HCT116 (cell line): ENCODE data around the gene HIVEP3. TPM values are rescaled to one million over a fixed set of nuclear protein-coding genes. Genes with fewer than 3 reads are reported as not detected.

ENCODE experiments used
- ATAC-seq: fragments of 200-7000 bp; cut with Tn5 transposase; 2 replicates; pipeline ENCODE4 v1.9.1; 2020; ENCODE audit warnings: mild to moderate bottlenecking, moderate library complexity
- BruUV-seq: library from RNA; stranded (reverse); fragments of 400-500 nt; replicated peaks from 2 replicates; lab custom pipeline; 2021; lab: Mats Ljungman, UMichigan
- CTCF ChIA-PET: fragments of 300-600 bp; sonication (Branson Sonifier 250); formaldehyde crosslinking; loops from one replicate; lab custom pipeline; 2021; ENCODE audit warnings: antibody characterized with exemption; lab: Charles Lee
- POLR2A ChIA-PET: fragments of 300-600, 350-600 bp; sonication (Branson Sonifier 250); formaldehyde crosslinking; loops from one replicate; lab custom pipeline; 2021; ENCODE audit warnings: antibody characterized with exemption; lab: Charles Lee
- RAD21 ChIA-PET, 2 experiments: fragments of 300-600 bp; sonication (Branson Sonifier 250); formaldehyde crosslinking; loops; one replicate each; lab custom pipeline; 2023; ENCODE audit warnings: low total read pairs in 2 of 2; ENCODE audit not compliant: uncharacterized antibody in 2 of 2, unreplicated experiment in 2 of 2, low non-redundant PET in 1 of 2; lab: Charles Lee
- DNase-seq: peaks from one replicate; pipeline ENCODE4 v3.0.0-alpha.2; 2010; ENCODE audit warnings: low read depth, low spot score
- H2AFZ ChIP-seq: fragments of 200-600 bp; shearing (Covaris generic), sonication (generic); 2 replicates; pipeline ENCODE4 v1.6.1; 2017; ENCODE audit warnings: low read depth, mixed run types, mixed read lengths, antibody characterized with exemption, low read length; ENCODE audit not compliant: poor library complexity, severe bottlenecking
- H3K27ac ChIP-seq: 2 replicates; pipeline ENCODE4 v1.5.1; 2012; ENCODE audit warnings: low read depth, low read length
- H3K27me3 ChIP-seq: fragments of 200-600 bp; sonication (generic); 2 replicates; pipeline ENCODE4 v1.6.1; 2016; ENCODE audit warnings: mixed run types, low read length, mixed read lengths; ENCODE audit not compliant: insufficient read depth
- H3K36me3 ChIP-seq, 2 experiments: fragments of 200-500 bp in 1 of 2; fragments of 200-600 bp in 1 of 2; sonication (Bioruptor generic) in 1 of 2; sonication (generic) in 1 of 2; 2 replicates each; pipeline versions ENCODE4 v1.5.1 to v1.6.1; 2014 to 2016; ENCODE audit warnings: low read length in 2 of 2, inconsistent platforms in 1 of 2, mixed read lengths in 1 of 2, mixed run types in 1 of 2; ENCODE audit not compliant: insufficient read depth in 2 of 2, control insufficient read depth in 1 of 2
- H3K4me1 ChIP-seq, 2 experiments: fragments of 200-600 bp in 1 of 2; sonication (generic) in 1 of 2; 2 replicates each; pipeline versions ENCODE4 v1.5.1 to v1.6.1; 2012 to 2017; ENCODE audit warnings: low read length in 2 of 2, inconsistent platforms in 1 of 2, mild to moderate bottlenecking in 1 of 2, mixed read lengths in 1 of 2, mixed run types in 1 of 2, moderate library complexity in 1 of 2; ENCODE audit not compliant: insufficient read depth in 2 of 2, control insufficient read depth in 1 of 2
- H3K4me2 ChIP-seq: fragments of 200-600 bp; sonication (generic); 2 replicates; pipeline ENCODE4 v1.6.1; 2017; ENCODE audit warnings: mixed run types, low read length, mixed read lengths
- H3K4me3 ChIP-seq, 2 experiments: fragments of 200-600 bp in 1 of 2; sonication (generic) in 1 of 2; replicated peaks in 1 of 2; 2 replicates each; pipeline ENCODE4 v1.5.1; 2011 to 2016; ENCODE audit warnings: low read length in 2 of 2, control low read depth in 1 of 2, low read depth in 1 of 2, mild to moderate bottlenecking in 1 of 2, mixed read lengths in 1 of 2, mixed run types in 1 of 2
- H3K79me2 ChIP-seq: fragments of 200-600 bp; sonication (generic); 2 replicates; pipeline ENCODE4 v1.6.1; 2017; ENCODE audit warnings: mild to moderate bottlenecking, mixed run types, low read length, moderate library complexity, mixed read lengths; ENCODE audit not compliant: insufficient read depth
- H3K9ac ChIP-seq: fragments of 200-600 bp; sonication (generic); 2 replicates; pipeline ENCODE4 v1.6.1; 2016; ENCODE audit warnings: low read length, mixed read lengths
- H3K9me2 ChIP-seq: fragments of 200-600 bp; sonication (generic), shearing (Covaris generic); 2 replicates; pipeline ENCODE4 v1.6.1; 2017; ENCODE audit warnings: mixed run types, mild to moderate bottlenecking, moderate library complexity; ENCODE audit not compliant: insufficient read depth
- H3K9me3 ChIP-seq, 2 experiments: fragments of 200-500 bp in 1 of 2; fragments of 200-600 bp in 1 of 2; sonication (Bioruptor generic) in 1 of 2; sonication (generic) in 1 of 2; 2 replicates each; pipeline ENCODE4 v1.6.1; 2014 to 2017; ENCODE audit warnings: low read length in 2 of 2, mixed read lengths in 2 of 2, inconsistent platforms in 1 of 2, low read depth in 1 of 2, mild to moderate bottlenecking in 1 of 2, mixed run types in 1 of 2, moderate library complexity in 1 of 2; ENCODE audit not compliant: control insufficient read depth in 1 of 2, insufficient read depth in 1 of 2
- H4K20me1 ChIP-seq: fragments of 200-600 bp; sonication (generic), shearing (Covaris generic); 2 replicates; pipeline ENCODE4 v1.6.1; 2017; ENCODE audit warnings: mixed run types, mild to moderate bottlenecking, moderate library complexity; ENCODE audit not compliant: insufficient read depth
- EGR1 ChIP-seq: IDR thresholded peaks from 2 replicates; pipeline ENCODE4 v1.6.1; 2012; ENCODE audit warnings: low read depth
- SIN3A ChIP-seq: IDR thresholded peaks from 2 replicates; pipeline ENCODE4 v1.6.1; 2012; ENCODE audit warnings: low read depth
- TCF7L2 ChIP-seq: IDR thresholded peaks from 2 replicates; pipeline ENCODE4 v1.7.0; 2011; ENCODE audit warnings: borderline replicate concordance, inconsistent platforms; ENCODE audit not compliant: insufficient read depth, insufficient read length; ENCODE audit errors: extremely low read depth
- ZFX ChIP-seq: fragments of 450-650 bp; IDR thresholded peaks from 2 replicates; pipeline ENCODE4 v1.6.1; 2017
- ZNF274 ChIP-seq: fragments of 200-500 bp; sonication (Bioruptor generic); IDR thresholded peaks from 2 replicates; pipeline ENCODE4 v1.6.1; 2014; ENCODE audit warnings: mild to moderate bottlenecking, low read depth, low read length, inconsistent platforms
- intact Hi-C: fragments of 100-400 bp; cut with micrococcal nuclease; formaldehyde crosslinking; loops from 2 replicates; pipeline ENCODE4 v1.10.0; 2022
- total RNA-seq: library from RNA; stranded (reverse); gene quantifications from one replicate; pipeline ENCODE4 v1.2.1, GENCODE V29; 2021; ENCODE audit not compliant: unreplicated experiment
- TF ChIP-seq, protein P1 (sequence below): IDR thresholded peaks from 2 replicates; pipeline ENCODE4 v1.6.1; 2011; ENCODE audit warnings: mild to moderate bottlenecking, low read length, moderate library complexity; ENCODE audit not compliant: insufficient replicate concordance; ENCODE audit errors: extremely low read depth
- TF ChIP-seq, protein P2 (sequence below): IDR thresholded peaks from 2 replicates; pipeline ENCODE4 v1.6.1; 2012
- TF ChIP-seq, protein P3 (sequence below): IDR thresholded peaks from 2 replicates; pipeline ENCODE4 v1.6.1; 2012

HIVEP3 gene
- total RNA-seq, 1 experiment from 2014 or later = 7.1 TPM

DNA sequence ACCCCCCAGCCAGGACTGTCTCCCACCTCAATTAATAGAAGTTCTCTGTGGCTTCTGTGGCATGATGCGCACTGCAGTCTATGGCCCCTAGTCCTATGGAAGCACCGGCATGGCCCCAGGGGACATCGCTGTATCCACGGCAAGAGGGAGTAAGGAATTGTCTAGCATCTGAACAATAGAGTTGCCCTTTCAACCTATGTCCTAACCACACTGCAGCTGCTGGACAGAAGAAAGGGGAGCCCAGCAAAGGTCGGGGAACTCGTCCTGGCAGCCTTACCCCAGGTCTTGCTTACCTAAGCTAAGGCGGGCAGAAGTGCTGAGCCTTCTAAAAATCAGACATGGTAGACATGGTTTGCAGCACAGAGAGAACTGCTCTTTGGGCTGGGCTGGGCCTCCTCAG lies 330.9 kb downstream of the HIVEP3 start:
- Histone ChIP-seq H3K9me3 (no peaks in the 10 kb centered on the region), H4K20me1 (no peaks in the 10 kb centered on the region), H3K9me2 (no peaks in the 10 kb centered on the region), H3K36me3 (no peaks in the 10 kb centered on the region), H2AFZ (no peak overlapping the region), H3K4me2 (no peak overlapping the region), H3K4me1 (no peaks in the 10 kb centered on the region), H3K27me3 (no peaks in the 10 kb centered on the region), H3K9ac (no peak overlapping the region), H3K79me2 (no peaks in the 10 kb centered on the region), H3K4me3 (no peak overlapping the region), H3K27ac (no peak overlapping the region)
- ChIA-PET CTCF (no interaction called here), RAD21 (interaction anchor here in 1 of 2 experiments (0.5 kb wide), 1 partner anchor 242 kb away, joined by 3 read pairs; no protein-coding TSS in a partner anchor), POLR2A (no interaction called here)
- TF ChIP-seq EGR1 (no peak), SIN3A (no peak), ZNF274 (no peak), ZFX (no peak), TCF7L2 (no peak)
- TF ChIP-seq, protein P1, sequence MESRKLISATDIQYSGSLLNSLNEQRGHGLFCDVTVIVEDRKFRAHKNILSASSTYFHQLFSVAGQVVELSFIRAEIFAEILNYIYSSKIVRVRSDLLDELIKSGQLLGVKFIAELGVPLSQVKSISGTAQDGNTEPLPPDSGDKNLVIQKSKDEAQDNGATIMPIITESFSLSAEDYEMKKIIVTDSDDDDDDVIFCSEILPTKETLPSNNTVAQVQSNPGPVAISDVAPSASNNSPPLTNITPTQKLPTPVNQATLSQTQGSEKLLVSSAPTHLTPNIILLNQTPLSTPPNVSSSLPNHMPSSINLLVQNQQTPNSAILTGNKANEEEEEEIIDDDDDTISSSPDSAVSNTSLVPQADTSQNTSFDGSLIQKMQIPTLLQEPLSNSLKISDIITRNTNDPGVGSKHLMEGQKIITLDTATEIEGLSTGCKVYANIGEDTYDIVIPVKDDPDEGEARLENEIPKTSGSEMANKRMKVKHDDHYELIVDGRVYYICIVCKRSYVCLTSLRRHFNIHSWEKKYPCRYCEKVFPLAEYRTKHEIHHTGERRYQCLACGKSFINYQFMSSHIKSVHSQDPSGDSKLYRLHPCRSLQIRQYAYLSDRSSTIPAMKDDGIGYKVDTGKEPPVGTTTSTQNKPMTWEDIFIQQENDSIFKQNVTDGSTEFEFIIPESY = no peak
- TF ChIP-seq, protein P2, sequence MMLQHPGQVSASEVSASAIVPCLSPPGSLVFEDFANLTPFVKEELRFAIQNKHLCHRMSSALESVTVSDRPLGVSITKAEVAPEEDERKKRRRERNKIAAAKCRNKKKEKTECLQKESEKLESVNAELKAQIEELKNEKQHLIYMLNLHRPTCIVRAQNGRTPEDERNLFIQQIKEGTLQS = no peak
- TF ChIP-seq, protein P3, sequence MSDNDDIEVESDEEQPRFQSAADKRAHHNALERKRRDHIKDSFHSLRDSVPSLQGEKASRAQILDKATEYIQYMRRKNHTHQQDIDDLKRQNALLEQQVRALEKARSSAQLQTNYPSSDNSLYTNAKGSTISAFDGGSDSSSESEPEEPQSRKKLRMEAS = no peak
- ATAC-seq (no peak), DNase-seq (no peak)
- BruUV-seq = no TSS peak
- intact Hi-C loops = no loop called here
